Measurements from ENCODE around the gene AK6. TPM values are rescaled to one million over a fixed set of nuclear protein-coding genes. Genes with fewer than 3 reads are reported as not detected.

The AK6 gene
- total and polyA plus RNA-seq, 9 of the 15 experiments (the other 6 are each of a cell fraction or from before 2014, with no cell fraction given) = 84.6 to 669 (median 143) TPM

DNA sequence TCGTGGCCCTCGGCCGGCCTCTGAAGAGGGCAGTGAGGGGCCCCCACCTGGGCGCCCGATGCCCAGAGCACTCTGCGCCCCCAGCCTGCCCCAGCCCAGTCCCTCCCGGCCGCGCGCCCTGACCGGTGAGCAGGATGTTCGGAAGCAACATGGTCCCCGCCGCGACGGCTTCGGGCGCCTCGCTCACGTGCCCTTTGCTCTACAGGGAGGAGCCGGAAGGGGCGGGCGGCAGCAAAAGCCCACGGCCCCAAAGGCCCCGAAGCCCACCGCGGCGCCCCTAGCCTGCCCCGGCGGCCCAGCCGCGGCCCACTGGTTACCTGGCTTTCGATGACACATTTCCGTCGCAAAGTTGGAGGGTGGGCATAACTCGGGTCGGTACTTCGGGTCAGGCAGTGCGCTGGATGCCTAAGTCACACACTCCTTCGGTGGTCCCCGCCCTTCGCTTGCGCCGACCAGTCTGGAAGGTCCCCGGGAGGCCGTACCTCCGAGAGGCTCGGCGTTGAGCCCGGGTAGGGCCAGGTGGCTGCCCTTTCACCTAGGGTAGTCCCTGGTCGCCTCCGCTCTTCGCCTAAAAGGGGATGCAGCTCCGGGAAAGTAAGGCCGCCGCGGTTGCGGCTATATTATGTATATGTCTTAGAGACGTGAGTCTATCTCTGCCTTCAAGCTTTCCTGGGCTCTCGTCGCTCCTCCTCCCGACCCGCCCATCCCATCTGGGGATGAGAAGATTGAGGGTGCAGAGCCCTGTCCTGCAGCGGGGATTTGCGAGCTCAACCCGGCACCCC lies at the start of gene AK6, which contains the start of the genes RAD17 and TAF9 (continued):
- TF ChIP-seq, protein P1, sequence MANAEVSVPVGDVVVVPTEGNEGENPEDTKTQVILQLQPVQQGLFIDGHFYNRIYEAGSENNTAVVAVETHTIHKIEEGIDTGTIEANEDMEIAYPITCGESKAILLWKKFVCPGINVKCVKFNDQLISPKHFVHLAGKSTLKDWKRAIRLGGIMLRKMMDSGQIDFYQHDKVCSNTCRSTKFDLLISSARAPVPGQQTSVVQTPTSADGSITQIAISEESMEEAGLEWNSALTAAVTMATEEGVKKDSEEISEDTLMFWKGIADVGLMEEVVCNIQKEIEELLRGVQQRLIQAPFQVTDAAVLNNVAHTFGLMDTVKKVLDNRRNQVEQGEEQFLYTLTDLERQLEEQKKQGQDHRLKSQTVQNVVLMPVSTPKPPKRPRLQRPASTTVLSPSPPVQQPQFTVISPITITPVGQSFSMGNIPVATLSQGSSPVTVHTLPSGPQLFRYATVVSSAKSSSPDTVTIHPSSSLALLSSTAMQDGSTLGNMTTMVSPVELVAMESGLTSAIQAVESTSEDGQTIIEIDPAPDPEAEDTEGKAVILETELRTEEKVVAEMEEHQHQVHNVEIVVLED (CRISPR knock-in tag; IDR thresholded peaks at IDR 0.05) = peak; percentile 40
- TF ChIP-seq DACH1 (IDR thresholded peaks at IDR 0.05; ENCODE audit: partially characterized antibody) = peak; percentile 91
- TF ChIP-seq POLR2AphosphoS5 (IDR thresholded peaks at IDR 0.05; ENCODE audit: control insufficient read depth, insufficient read depth, low read depth, low read length) = peak; percentile 62
- TF ChIP-seq, protein P2, sequence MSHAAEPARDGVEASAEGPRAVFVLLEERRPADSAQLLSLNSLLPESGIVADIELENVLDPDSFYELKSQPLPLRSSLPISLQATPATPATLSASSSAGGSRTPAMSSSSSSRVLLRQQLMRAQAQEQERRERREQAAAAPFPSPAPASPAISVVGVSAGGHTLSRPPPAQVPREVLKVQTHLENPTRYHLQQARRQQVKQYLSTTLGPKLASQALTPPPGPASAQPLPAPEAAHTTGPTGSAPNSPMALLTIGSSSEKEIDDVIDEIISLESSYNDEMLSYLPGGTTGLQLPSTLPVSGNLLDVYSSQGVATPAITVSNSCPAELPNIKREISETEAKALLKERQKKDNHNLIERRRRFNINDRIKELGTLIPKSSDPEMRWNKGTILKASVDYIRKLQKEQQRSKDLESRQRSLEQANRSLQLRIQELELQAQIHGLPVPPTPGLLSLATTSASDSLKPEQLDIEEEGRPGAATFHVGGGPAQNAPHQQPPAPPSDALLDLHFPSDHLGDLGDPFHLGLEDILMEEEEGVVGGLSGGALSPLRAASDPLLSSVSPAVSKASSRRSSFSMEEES (CRISPR knock-in tag; IDR thresholded peaks at IDR 0.05) = peak; percentile 52
- TF ChIP-seq, protein P3, sequence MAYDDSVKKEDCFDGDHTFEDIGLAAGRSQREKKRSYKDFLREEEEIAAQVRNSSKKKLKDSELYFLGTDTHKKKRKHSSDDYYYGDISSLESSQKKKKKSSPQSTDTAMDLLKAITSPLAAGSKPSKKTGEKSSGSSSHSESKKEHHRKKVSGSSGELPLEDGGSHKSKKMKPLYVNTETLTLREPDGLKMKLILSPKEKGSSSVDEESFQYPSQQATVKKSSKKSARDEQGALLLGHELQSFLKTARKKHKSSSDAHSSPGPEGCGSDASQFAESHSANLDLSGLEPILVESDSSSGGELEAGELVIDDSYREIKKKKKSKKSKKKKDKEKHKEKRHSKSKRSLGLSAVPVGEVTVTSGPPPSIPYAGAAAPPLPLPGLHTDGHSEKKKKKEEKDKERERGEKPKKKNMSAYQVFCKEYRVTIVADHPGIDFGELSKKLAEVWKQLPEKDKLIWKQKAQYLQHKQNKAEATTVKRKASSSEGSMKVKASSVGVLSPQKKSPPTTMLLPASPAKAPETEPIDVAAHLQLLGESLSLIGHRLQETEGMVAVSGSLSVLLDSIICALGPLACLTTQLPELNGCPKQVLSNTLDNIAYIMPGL (CRISPR knock-in tag; IDR thresholded peaks at IDR 0.05) = peak; percentile 78; the same call in 1 of the 2 replicates
- TF ChIP-seq, protein P4, sequence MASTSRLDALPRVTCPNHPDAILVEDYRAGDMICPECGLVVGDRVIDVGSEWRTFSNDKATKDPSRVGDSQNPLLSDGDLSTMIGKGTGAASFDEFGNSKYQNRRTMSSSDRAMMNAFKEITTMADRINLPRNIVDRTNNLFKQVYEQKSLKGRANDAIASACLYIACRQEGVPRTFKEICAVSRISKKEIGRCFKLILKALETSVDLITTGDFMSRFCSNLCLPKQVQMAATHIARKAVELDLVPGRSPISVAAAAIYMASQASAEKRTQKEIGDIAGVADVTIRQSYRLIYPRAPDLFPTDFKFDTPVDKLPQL (IDR thresholded peaks at IDR 0.05; ENCODE audit: extremely low read depth, insufficient read length) = no peak
- TF ChIP-seq MED1 (CRISPR knock-in tag; IDR thresholded peaks at IDR 0.05; ENCODE audit: borderline replicate concordance) = no peak
- TF ChIP-seq, protein P5, sequence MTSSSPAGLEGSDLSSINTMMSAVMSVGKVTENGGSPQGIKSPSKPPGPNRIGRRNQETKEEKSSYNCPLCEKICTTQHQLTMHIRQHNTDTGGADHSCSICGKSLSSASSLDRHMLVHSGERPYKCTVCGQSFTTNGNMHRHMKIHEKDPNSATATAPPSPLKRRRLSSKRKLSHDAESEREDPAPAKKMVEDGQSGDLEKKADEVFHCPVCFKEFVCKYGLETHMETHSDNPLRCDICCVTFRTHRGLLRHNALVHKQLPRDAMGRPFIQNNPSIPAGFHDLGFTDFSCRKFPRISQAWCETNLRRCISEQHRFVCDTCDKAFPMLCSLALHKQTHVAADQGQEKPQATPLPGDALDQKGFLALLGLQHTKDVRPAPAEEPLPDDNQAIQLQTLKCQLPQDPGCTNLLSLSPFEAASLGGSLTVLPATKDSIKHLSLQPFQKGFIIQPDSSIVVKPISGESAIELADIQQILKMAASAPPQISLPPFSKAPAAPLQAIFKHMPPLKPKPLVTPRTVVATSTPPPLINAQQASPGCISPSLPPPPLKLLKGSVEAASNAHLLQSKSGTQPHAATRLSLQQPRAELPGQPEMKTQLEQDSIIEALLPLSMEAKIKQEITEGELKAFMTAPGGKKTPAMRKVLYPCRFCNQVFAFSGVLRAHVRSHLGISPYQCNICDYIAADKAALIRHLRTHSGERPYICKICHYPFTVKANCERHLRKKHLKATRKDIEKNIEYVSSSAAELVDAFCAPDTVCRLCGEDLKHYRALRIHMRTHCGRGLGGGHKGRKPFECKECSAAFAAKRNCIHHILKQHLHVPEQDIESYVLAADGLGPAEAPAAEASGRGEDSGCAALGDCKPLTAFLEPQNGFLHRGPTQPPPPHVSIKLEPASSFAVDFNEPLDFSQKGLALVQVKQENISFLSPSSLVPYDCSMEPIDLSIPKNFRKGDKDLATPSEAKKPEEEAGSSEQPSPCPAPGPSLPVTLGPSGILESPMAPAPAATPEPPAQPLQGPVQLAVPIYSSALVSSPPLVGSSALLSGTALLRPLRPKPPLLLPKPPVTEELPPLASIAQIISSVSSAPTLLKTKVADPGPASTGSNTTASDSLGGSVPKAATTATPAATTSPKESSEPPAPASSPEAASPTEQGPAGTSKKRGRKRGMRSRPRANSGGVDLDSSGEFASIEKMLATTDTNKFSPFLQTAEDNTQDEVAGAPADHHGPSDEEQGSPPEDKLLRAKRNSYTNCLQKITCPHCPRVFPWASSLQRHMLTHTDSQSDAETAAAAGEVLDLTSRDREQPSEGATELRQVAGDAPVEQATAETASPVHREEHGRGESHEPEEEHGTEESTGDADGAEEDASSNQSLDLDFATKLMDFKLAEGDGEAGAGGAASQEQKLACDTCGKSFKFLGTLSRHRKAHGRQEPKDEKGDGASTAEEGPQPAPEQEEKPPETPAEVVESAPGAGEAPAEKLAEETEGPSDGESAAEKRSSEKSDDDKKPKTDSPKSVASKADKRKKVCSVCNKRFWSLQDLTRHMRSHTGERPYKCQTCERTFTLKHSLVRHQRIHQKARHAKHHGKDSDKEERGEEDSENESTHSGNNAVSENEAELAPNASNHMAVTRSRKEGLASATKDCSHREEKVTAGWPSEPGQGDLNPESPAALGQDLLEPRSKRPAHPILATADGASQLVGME (CRISPR knock-in tag; IDR thresholded peaks at IDR 0.05) = no peak
- TF ChIP-seq, protein P6, sequence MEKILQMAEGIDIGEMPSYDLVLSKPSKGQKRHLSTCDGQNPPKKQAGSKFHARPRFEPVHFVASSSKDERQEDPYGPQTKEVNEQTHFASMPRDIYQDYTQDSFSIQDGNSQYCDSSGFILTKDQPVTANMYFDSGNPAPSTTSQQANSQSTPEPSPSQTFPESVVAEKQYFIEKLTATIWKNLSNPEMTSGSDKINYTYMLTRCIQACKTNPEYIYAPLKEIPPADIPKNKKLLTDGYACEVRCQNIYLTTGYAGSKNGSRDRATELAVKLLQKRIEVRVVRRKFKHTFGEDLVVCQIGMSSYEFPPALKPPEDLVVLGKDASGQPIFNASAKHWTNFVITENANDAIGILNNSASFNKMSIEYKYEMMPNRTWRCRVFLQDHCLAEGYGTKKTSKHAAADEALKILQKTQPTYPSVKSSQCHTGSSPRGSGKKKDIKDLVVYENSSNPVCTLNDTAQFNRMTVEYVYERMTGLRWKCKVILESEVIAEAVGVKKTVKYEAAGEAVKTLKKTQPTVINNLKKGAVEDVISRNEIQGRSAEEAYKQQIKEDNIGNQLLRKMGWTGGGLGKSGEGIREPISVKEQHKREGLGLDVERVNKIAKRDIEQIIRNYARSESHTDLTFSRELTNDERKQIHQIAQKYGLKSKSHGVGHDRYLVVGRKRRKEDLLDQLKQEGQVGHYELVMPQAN (IDR thresholded peaks at IDR 0.05; ENCODE audit: borderline replicate concordance) = peak; percentile 77; the same call in 1 of the 2 replicates
- TF ChIP-seq GTF2F1 (IDR thresholded peaks at IDR 0.05; ENCODE audit: low read depth, low read length) = peak; percentile 47; the same call in 1 of the 2 replicates

All from K562 (cell line).